NCI-H2029 (cell line): Measurements from ENCODE around the gene TRAF1.
A peak's percentile ranks its signal among the peaks of the same experiment; 100 is the strongest.

Source experiments
- DNase-seq: peaks from one replicate; lab custom pipeline; 2025; lab: John Stamatoyannopoulos, UW

Gene TRAF1

GRCh38 chr9:120869360-120869687 lies 57.3 kb downstream of the TRAF1 start:
- DNase-seq: no peak

- DNase-seq: peak; percentile 99
Observed at GRCh38 chr9:120868676-120869359, 57.8 kb downstream of the TRAF1 start.

GRCh38 chr9:120868339-120868675 lies 58.3 kb downstream of the TRAF1 start:
- no peak for DNase-seq

DNA sequence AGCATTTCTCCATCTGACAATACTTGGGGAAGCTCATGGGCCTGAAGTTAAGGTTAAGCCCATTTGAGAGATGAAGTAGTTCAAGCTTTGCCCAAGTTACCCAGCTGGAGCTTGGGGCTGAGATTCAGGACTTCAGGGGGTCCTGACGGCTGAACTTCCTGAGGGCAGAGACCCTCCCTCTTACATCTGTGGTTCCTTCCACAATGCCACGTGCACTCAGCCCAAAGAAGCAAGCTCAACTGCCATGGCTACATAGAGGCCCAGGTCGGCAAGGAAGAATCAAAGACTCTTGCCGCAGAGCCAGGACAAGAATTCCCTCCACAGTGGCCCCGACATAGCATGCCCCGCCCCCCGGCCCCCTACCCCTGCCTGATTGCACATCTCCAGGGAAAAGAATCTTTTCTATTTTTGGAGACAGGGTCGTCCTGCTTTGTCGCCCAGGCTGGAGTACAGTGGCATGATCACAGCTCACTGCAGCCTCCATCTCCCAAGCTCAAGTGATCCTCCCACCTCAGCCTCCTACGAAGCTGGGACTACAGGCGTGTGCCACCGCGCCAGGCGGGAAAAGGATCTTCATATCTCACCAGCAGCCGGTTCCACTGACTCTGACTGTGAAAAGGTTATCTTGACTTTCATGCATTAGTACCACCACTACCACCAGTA lies 58.8 kb downstream of the TRAF1 start:
- DNase-seq: no peak

GRCh38 chr9:120866651-120867050 lies 59.9 kb downstream of the TRAF1 start:
- no peak for DNase-seq

- no peak for DNase-seq
Observed at GRCh38 chr9:120865809-120866208, 60.8 kb downstream of the TRAF1 start.

DNA sequence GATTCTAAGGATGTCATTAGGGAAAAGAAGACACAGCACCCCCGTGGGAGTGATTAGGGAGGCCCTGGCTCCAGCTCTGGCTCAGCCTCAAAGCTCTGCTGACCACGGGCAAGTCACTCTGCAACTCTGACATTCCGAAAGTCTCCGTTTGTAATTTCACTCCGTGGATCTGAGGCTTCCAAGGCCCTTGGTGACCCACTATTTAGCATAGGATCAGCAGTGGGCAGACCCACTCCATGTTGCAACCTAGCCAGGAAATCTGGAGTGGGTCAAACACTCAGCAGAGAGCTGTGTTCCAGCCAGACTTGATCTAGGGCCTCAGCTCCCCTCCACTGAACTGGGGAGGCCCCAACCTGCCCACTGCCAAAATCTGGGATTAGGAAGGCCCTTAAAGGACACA lies 61.4 kb downstream of the TRAF1 start:
- DNase-seq: no peak

- DNase-seq: no peak
Observed at GRCh38 chr9:120864719-120865118, 61.9 kb downstream of the TRAF1 start.

- no peak for DNase-seq
Observed at GRCh38 chr9:120863833-120864232, 62.8 kb downstream of the TRAF1 start.

DNA sequence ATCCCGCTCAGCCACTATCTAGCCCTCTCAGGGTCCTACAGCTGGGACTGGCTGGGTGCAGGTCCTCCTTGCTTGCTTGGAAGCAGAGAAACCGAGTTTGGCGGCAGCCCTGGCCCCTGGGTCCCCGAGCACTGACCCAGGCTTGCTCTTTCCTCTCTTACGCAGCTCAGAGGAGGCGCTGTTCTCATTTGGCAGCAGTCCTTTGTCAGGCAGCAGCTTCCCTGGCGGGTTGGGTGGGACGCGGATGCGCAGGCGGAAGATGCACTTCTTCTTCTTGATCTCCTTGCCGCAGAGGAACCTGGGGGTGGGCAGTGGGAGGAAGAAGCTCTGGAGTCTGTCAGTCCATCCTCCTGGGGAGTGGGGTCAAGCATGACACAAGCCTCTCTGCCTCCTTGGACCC lies 64.1 kb downstream of the TRAF1 start:
- no peak for DNase-seq

DNA sequence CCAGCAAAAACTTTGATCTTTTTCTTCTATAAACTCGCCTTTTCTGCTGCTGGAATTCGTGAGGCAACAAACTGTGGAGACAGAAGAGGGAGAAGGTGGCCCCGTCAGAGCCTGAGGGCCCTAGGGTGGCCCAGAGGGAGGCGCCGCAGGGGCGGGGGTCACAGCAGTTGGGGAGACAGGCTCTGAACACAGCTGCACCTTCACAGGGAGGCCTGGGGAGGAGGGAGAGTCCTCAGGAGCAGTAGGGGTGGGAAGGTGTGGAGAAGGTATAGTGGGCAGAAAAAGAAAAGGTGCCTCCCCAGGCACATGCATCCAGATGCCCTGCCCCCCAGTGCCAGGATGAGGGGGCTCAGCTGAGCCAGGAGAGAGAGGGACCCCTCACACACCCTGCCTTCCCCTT lies 64.7 kb downstream of the TRAF1 start:
- no peak for DNase-seq

- DNase-seq: no peak
Observed at GRCh38 chr9:120860083-120860482, 66.5 kb downstream of the TRAF1 start.

GRCh38 chr9:120859361-120859760 lies 67.2 kb downstream of the TRAF1 start:
- DNase-seq: no peak

- DNase-seq: no peak
Observed at GRCh38 chr9:120857902-120858301, 68.7 kb downstream of the TRAF1 start.

- peak; percentile 59 for DNase-seq
Observed at GRCh38 chr9:120857481-120857880, 69.1 kb downstream of the TRAF1 start.

DNA sequence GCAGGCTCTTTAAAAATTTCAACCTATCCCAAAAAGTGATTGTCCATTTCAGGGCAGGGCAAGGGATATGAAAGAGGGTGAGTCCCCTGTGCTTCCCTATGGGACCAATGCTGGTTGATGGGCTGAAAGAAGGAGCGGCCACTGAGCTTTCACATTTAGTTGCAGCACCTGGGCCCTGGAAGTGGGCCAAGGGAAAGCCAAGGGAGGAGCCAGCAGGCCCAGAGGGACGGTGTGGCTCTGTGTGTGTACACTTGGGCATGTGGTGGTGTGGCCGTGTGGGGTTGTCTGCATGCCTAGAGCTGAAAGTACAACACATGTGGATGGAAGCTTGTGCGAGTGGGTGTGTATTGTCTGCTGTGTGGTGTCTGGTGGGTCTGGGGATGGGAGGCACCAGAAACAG lies 69.9 kb downstream of the TRAF1 start:
- peak; percentile 83 for DNase-seq

DNA sequence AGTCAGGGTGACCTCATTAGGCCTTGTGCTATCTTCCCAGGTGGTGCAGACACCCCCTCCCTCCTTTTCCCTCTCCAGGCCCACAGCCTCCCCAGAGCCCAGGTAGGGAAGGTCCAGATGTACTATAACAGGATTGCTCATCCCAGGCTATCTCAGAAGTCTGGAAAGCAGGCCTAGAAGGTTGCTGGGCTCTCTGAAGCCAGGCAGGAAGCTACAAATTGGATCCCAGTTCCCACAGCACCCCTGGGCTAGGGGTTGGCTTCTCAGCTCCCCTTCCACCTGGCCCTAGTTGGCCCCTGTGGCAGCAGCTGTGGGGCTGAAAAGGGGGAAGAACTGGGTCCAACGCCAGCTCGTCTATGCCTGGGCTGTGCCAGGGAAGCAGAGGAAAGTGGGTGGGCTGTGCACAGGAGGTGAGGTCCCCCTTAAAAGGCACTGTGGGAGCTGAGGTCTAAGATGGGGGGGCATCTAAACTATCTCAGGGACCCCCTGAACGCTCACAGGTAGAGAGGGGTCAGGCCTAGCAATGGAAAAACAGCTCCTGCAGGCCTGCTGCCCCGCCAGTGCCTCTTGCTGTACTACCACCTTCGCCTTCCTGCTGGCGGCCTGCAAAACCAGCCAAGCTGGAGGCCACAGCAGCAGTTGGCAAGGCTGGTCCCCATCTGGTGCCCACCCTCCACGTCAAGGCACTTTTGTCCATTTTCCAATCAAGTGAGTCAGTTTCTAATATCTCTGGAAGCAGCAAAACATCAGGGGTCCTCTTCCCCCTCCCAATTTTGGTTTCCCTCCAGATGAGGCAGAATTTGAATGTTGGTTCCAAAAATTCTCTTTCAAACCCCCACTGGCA lies 70.5 kb downstream of the TRAF1 start:
- DNase-seq: no peak

DNA sequence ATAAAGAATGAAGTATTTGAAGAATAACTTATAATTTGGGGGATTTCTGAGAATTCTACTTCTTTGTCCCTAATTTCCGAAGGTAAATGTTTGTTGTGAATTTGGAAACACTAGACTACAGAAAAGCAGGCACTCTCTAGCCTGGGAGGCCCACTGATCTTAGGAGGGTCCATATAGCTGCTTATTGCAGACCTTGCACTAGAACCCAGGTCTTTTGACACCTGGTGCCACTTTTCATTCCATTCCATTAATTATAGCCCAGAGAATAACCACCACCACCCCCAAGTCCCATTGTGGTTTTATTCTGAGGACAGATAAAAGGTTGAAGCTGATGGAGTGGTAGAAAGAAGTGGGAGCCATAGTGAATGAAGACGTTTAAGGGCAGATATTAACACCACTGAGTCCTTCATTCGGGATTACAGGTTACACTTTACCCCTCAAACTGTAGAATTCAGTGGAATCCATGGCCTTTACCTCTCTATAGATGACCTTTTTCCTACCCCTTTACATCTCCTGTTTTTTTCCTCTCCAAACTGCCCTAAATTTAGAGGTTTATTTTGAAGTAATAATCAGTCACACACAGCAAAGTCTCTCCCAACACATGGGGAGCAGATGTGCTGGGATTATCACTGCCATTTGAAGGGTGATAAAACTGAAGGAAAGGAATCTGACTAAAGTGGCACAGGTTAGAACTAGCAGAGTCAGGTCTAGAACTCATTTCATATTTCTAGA lies 71.8 kb downstream of the TRAF1 start:
- no peak for DNase-seq

DNA sequence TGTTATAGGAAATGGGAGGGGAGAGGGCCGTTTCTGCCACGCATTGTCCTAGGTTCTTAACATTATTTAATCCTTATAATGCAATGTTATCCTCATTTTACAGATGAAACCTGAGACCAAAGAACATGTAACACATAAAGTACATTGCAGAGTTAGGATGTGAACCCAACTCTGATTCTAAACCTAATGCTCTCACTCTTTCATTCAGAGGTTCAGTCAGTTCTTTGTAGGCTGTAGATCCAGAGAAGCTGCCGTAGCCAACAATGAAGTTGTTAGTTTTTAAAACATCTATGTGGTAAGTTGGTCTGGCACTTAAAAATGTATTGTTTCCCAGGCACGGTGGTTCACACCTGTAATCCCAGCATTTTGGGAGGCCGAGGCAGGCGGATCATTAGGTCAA lies 73.4 kb downstream of the TRAF1 start:
- DNase-seq: no peak
